Stimulated activated CD4-positive, alpha-beta T cell treated with anti-CD3 and anti-CD28 coated beads, Interleukin-1b, Interleukin-23, amount 100 ng/mL, for 1 hour (primary cell): ENCODE results near the gene ZNF687.

ENCODE experiments used
- DNase-seq, 2 donors: peaks; one replicate each; pipeline ENCODE4 v3.0.0-alpha.2; 2020; ENCODE audit warnings: low read depth in 2 of 2

The ZNF687 gene

DNA sequence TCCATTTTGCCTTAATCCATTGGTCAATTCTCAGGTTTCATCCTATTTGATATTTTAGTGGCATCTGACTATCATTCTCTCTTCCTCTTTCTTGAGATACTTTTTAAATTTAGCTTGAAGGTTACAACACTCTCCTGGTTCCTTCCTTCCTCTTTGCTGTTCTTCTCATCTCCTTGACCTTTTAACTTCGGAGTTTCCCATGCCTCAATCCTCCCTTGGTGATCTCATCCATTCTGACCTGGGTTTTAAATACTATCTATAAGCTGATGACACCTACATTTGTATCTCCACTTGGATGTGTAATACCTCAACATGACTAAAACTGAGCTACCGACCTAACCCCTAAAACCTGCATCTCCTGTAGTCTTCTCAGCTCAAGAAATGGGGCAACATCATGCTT lies 4.8 kb upstream of the ZNF687 start:
- DNase-seq, result no peak

DNA sequence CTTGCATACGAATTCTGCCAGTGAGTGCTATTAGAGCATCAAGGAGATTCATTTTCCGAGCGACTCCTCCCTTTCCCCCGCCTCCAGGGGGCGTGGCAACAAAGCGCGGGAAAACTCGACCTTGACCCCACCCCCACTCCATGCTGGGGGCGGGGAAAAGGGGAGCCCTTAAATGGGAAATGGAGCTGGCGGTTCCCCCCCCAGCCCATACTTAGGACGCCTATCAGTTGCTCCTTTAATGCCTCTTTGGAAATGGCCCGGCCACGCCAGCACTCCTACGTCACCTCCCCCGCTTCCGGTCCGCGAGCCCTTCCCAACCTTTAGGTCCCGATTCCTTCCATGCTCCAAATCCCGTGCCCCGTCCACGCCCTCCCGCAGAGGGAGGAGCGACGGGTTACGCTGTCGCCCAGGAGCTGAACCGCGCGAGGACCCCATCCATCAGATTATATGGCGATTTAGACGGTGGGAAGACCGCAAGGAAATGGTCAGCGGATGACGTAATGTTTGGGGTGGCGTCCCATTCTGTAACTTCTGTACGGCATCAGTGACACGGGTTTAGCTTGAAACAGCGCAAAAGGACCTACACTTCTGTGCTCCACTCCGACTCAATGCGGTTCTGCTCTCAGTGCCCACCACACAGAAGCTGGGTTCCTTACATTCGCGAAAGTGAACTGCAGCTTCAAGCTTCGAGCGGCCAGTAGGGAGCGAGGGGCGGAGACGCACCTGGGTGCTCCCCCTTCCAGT lies 702 bp upstream of the ZNF687 start:
- DNase-seq, result peak; percentile 87 to 93

DNA sequence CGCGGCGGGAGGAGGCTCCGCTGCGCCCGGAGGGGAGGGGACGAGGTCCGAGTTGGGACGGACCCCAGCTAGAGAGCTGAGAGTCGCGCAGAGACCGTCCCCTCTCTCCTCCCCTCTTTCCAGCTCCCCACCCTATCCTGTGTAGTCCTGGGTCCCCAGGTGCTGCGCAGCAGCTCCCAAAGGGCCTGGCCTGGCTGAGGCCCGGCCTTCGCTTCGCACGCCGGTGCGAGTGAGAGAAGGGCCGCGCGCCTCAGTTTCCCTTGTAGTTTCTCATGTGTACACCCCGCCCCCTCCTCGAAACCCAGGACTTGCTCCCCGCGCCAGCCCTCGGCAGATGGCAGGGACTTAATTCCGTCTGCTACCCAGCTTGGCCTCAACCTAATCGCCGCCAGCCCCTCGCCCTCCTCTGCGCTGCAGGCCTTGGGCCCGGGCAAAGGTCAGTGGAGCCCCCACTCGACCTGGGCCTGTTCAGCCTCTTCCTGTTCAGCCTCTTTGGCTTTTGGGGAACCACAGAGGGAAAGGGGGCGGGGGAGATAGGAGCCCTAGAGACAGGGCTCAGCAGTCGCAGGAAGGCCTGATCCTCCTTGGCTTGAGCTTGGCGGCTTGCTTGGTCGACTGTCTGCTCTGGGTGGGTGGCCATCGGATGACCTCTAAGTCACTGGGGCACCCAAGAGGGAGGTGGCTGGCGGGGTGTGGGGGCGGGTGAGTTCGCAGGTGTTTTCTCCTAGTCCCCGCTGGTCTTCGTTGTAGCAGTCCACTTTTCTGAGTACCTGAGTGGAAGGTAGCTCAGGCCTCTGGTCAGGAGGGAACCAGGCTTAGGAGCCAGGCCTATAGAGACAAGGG lies 1.0 kb downstream of the ZNF687 start:
- DNase-seq, result no peak

DNA sequence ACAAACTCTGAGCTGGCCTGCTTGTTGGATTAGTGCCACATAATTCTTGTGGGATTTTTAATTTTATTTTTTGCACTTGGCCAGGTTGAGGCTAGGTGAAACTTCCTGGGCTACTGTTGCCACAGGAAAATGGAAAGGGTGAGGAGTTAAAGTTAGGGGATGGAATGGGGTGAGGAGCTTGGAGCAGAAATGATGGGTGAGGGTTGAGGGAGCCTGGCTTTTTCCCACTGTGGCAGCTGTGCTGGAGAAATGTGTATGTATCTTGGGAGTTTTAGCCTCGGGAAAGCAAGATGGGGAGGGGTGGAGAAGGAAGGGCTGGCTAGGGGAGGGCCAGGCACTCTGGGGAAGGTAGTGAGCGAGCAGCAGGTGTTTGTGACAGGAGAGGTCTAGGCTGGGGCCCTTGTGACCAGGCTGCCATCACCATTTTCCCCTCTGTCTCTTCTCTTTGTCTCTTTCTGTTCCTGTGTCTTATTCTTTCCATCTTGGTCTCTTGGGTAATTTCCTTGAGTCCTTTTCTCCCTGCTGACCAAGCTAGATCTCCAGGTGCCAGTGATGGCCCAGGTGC lies 2.0 kb downstream of the ZNF687 start:
- no peak for DNase-seq

DNA sequence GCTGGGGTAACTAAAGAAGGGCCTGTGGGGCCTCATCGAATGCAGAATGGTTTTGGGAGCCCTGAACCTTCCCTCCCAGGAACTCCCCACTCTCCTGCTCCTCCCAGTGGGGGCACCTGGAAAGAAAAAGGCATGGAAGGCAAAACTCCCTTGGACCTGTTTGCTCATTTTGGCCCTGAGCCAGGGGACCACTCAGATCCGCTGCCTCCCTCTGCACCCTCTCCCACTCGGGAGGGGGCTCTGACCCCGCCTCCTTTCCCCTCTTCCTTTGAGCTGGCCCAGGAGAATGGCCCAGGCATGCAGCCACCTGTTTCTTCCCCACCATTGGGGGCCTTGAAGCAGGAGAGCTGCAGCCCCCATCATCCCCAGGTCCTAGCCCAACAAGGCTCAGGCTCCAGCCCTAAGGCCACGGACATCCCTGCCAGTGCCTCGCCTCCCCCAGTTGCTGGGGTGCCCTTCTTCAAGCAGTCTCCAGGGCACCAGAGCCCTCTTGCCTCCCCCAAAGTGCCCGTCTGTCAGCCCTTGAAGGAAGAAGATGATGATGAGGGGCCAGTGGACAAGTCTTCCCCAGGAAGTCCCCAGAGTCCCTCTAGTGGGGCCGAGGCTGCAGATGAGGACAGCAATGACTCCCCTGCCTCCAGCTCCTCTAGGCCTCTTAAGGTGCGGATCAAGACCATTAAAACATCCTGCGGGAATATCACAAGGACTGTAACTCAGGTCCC lies 4.7 kb downstream of the ZNF687 start:
- no peak for DNase-seq

DNA sequence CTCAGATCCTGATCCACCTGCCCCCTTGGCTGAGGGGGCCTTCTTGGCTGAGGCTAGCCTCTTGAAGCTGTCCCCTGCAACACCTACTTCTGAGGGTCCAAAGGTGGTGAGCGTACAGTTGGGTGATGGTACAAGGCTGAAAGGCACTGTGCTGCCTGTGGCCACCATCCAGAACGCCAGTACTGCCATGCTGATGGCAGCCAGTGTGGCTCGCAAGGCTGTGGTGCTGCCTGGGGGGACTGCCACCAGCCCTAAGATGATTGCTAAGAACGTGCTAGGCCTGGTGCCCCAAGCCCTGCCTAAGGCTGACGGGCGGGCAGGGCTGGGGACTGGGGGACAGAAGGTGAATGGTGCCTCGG lies 5.2 kb downstream of the ZNF687 start:
- no peak for DNase-seq

DNA sequence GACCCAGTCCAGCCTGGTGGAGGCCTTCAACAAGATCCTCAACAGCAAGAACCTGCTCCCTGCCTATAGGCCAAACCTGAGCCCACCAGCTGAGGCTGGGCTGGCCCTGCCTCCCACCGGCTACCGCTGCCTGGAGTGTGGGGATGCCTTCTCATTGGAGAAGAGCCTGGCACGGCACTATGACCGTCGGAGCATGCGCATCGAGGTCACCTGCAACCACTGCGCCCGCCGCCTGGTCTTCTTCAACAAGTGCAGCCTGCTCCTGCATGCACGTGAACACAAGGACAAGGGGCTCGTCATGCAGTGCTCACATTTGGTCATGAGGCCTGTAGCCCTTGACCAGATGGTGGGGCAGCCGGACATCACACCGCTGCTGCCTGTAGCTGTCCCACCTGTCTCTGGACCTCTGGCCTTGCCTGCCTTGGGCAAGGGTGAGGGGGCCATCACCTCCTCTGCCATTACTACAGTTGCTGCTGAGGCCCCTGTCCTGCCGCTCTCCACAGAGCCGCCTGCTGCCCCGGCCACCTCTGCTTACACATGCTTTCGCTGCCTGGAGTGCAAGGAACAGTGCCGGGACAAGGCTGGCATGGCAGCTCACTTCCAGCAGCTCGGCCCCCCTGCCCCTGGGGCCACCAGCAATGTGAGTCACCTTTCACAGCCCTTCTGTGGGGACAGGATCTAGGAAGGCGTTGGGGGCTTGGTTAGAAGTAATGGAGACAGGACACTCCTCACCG lies 5.8 kb downstream of the ZNF687 start:
- DNase-seq, result no peak

DNA sequence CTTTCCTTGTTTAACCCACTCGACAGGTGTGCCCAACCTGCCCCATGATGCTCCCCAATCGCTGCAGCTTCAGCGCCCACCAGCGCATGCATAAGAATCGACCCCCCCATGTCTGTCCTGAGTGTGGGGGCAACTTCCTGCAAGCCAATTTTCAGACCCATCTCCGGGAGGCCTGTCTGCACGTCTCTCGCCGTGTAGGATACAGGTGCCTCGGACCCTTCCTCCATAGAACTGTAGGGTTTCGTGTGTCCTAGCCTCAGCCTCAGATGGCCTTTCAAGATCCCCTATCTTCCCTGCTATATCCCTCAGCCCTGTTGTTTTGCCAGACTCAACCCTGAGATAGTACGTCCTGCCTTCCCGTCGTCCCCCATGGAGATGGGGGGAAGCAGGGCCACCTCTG lies 6.4 kb downstream of the ZNF687 start:
- no peak for DNase-seq

DNA sequence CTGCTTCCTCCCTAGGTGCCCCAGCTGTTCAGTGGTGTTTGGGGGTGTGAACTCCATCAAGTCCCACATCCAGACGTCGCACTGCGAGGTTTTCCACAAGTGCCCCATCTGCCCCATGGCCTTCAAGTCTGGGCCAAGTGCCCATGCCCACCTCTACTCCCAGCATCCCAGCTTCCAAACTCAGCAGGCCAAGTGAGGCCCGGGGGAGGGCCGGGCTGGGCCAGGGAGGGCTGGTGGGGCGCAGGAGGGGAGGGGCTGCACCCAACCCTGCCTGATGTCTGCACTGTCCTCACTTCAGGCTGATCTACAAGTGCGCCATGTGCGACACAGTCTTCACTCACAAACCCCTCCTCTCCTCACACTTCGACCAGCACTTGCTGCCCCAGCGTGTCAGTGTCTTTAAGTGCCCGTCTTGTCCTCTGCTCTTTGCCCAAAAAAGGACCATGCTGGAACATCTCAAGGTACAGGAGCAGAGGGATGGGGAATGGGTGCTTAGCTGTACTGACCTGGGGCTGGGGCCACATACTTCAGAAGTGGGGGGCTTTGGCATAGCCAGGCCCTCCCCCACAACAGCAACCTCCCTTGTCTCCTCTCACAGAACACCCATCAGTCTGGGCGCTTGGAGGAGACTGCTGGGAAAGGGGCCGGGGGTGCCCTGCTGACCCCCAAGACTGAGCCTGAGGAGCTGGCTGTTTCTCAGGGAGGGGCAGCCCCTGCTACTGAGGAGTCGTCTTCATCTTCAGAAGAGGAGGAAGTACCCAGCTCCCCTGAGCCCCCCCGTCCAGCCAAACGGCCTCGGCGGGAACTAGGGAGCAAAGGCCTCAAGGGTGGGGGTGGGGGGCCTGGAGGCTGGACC lies 7.2 kb downstream of the ZNF687 start:
- no peak for DNase-seq

DNA sequence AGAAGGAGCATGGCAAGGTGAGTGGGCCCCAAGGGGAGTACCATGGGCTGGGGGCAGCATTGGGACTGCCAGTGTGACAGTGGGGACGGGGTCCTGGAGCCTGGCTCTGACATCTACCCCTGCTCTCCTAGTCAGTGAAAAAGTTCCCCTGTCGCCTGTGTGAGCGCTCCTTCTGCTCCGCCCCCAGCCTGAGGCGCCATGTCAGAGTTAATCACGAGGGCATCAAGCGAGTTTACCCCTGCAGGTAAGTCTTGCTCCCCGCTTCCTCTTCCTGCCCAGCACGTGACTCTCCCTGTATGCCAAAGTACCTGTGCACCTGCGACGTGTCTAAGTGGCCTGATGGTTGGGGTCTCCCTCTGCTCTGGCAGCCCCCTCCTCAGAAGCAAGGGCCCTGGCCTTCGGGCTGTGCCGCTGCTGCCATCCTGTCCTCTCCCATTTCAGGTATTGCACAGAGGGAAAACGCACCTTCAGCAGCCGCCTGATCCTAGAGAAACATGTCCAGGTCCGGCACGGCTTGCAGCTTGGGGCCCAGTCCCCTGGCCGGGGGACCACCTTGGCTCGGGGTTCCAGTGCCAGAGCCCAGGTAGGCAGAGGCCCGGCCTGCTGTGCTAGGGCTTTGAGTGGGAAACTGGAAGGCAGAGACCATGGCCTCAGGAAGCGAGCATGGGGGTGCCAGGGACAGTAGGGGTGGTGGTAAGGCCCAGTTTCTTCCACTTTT lies 8.1 kb downstream of the ZNF687 start:
- DNase-seq, result no peak

DNA sequence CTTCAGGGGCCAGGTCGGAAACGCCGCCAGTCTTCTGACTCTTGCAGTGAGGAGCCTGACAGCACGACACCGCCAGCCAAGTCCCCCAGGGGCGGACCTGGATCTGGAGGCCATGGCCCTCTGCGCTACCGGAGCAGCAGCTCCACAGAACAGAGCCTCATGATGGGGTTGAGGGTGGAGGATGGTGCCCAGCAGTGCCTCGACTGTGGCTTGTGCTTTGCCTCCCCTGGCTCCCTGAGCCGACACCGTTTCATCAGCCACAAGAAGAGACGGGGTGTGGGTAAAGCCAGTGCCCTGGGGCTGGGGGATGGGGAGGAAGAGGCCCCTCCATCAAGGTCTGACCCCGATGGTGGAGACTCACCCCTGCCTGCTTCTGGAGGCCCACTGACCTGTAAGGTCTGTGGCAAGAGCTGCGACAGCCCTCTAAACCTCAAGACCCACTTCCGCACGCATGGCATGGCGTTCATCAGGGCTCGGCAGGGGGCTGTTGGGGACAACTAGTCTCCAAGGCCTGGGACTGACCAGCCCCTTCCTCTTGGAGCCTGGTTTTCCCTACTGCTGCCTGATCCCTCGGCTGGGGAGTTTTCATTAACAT lies 8.7 kb downstream of the ZNF687 start:
- DNase-seq, result no peak

DNA sequence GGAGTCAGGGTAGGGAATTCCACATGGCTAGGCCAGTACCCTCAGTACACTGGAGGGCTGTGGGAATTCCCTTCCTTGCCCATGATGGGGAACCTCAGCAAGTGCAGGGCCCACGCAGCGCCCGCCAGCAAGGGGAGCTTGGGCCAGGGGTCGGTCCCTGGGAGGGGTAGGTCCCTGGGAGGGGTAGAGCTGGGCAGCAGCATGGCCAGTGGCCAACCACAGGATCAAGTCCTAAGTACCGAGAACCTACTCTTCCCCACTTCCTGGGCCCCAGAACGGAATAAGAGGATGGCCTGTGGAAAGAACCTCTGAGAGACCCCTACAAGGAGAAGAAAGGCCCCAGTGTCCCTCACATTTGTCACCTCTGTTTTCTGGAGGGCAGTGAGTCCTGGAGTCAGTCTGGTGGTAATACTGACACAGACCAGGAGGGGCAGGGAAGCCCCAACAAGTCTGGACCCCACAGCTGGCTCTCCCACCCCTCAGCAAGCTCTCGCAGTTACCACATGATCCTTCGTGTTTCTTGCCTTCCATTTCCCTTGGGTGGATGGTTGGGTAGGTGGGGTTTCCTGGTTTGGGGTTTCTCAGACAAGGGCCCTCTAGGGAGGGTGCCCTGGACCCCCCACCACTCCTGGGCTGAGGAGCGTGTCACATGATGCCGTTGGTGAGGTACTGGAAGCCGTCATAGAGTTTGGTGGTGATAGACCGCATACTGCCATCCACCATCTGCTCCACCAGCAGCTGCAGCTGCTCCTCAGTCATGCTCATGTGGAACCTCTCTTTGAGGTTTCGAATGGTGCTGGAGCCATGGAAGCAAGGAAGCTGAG lies 10.3 kb downstream of the ZNF687 start:
- no peak for DNase-seq

DNA sequence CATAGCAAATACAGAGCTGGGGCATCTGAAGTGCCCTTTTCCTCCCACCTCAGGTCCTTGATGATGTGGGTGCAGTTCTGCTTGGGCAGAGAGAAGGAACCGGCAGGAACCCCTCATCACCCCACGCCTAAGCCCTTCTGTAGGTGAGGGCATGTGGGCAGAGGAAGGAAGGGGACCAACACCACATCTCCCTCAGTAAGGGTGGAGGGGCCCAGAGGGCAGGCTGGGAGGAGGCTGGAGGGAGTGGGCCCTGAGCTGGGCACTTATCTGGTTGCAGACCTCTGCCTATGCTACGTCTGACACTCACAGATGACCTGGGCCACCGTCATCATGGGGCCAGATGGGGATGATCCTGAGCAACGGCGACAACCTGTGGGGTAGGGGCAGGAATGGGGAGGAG lies 11.0 kb downstream of the ZNF687 start:
- DNase-seq, result no peak

DNA sequence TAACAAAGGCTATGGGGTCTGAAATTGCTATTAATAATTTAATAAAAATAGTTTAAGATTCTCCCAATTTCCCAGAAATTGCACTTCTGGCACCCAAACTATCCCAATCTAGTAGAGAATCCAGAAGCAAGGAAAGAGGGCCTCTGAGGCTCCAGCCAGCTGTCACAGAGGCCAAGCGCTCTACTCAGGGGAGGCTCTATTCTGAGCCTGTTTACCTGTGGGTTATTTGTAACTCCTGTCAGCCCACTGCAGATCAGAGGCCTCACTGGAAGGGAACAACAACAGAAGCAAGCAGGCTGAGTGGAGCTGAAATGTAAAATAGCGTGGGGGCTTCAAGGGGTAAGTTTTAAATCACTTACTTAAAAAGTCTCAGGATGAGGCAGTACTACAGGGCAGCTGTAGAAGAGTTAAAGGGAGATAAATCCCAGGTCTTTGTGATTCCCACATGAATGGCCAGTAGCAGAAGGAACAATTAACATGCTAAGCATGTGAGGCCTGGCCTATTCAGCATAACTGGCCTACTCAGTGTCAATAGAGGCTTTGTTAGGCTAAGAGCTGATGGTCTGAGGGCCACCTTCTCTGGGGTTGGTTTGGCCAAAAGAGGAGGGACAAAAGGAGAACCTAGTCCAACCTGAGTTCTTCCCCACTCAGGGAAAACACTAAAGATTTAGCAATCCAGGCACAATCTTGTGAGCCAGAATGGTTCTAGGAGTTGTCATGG lies 12.8 kb downstream of the ZNF687 start:
- DNase-seq, result no peak

DNA sequence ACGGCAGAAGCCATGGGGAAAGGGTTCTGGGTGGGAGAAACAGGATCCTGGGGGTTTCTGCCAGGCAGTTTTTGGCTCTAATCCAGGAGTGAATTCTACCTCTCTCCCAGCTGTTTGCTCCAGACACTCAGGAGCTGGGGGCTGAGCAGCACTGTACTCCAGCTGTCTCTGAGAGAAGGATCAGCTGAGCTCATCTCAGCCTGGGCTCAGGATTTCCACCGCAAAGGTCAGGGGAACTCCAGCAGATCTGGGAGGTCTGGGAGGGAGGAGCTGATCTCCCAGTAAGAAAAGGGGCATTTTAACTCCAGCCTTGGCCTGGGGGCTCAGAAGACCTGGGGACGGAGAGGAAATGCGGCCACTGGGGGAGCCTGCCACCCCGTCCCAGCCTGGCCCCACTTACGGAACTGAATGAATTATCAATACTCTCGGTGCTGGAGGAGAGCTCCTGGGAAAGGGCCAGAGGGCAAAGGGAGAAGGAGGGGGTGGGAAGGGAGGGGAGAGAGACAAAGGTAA lies 27.8 kb downstream of the ZNF687 start:
- DNase-seq, result no peak

DNA sequence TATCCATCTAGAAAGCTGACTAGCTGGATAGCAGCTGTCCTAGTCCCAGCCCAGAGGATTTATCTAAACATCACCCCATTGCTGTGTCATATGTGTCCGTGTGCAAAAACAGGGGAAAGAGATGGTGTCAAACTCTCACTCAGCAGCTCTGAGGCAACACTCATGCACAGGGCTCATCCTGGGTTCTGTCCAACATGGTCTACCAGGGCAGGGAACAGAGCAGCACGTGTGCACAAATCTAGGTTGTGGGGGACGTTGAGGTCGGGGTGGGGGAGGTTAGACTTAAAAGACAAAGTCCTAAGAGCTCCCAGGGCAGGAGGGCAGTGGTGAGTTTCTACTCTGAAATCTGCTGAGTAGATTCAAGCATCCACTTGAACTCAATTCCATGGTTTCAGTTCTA lies 28.9 kb downstream of the ZNF687 start:
- DNase-seq, result no peak

DNA sequence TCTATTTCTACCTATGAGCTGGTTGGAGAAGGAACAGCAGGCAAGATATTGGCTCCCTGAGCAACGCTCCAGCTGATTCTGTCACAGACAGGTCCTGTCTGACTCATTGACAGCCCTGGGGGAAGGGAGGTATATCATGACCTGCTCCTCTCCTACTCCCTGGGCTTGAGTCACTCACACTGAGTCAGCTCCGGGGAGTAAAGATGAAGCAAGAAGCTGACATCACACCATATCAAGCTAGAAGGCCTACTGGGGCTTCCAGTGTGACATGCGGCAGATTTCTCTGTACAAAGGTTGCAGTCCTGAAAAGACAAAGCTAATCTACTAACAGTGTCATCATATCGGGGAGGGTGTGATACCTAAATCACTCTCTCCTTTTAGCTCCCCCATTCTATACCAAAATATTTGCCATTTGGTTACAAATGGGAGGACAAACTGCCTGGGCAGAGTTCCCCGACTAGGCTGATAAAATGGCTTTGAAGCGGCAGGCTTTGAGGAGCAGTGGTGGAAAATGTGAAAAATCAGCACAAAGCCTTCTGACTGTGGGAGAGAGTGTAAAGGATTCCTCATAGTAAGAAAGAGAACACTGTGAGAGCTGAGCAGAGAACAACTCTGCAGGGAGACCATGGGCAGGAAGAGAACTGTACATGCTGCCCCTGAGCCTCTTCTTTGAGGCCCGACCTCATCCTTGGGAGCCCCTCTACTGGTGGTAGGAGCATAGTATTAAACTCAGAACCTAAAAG lies 29.7 kb downstream of the ZNF687 start:
- DNase-seq, result peak; percentile 52 to 56
